NB4 (cell line): ENCODE results near the gene ITIH4.

Experiments used
- DNase-seq: peaks from one replicate; pipeline ENCODE4 v3.0.0; 2010; ENCODE audit warnings: low read depth
- H3K4me3 ChIP-seq: one replicate; pipeline ENCODE4 v1.5.1; 2011; ENCODE audit warnings: mild to moderate bottlenecking, low read depth, low read length, moderate library complexity
- CTCF ChIP-seq: IDR thresholded peaks from one replicate; pipeline ENCODE4 v1.5.1; 2012; ENCODE audit warnings: low read depth, low read length
- MAX ChIP-seq: IDR thresholded peaks from 2 replicates; pipeline ENCODE4 v1.6.1; 2011; ENCODE audit warnings: low read depth, low read length
- MYC ChIP-seq: IDR thresholded peaks from 2 replicates; pipeline ENCODE4 v1.6.1; 2011; ENCODE audit warnings: low read depth, low read length
- POLR2A ChIP-seq: IDR thresholded peaks from 2 replicates; pipeline ENCODE4 v1.6.1; 2011; ENCODE audit warnings: mild to moderate bottlenecking; ENCODE audit not compliant: insufficient read length; ENCODE audit errors: extremely low read depth

Gene ITIH4

GRCh38 chr3:52830535-52831258, at the start of gene ITIH4:
Gene ITIH4 (minus strand): TSS chr3:52830672. CDS start chr3:52830642, 30 bp downstream.
- DNase-seq, result no peak
- H3K4me3 ChIP-seq, result no peak within 1 kb of the TSS
- TF ChIP-seq CTCF (no peak), POLR2A (no peak), MYC (no peak), MAX (no peak)

GRCh38 chr3:52880047-52880446, 49.6 kb upstream of the ITIH4 start:
- TF ChIP-seq POLR2A (no peak), MYC (no peak), MAX (no peak), CTCF (no peak)
- DNase-seq, result no peak
- H3K4me3 ChIP-seq, result no peak overlapping the region

- no peak for DNase-seq
- H3K4me3 ChIP-seq, result no peak overlapping the region
- no peak for TF ChIP-seq POLR2A
These were observed 49.1 kb upstream of the ITIH4 start for GRCh38 chr3:52879581-52879980.

- DNase-seq, result no peak
- no peak overlapping the region for H3K4me3 ChIP-seq
- TF ChIP-seq POLR2A, result no peak
- TF ChIP-seq CTCF, result peak; percentile 5
These were observed 48.6 kb upstream of the ITIH4 start for GRCh38 chr3:52879090-52879489.

- H3K4me3 ChIP-seq, result no peak overlapping the region
- no peak for TF ChIP-seq MYC
- no peak for TF ChIP-seq POLR2A
- TF ChIP-seq MAX, result no peak
- no peak for TF ChIP-seq CTCF
- DNase-seq, result no peak
These were observed 46.6 kb upstream of the ITIH4 start for GRCh38 chr3:52877085-52877484.

GRCh38 chr3:52874864-52875587, 44.6 kb upstream of the ITIH4 start:
- no peak for DNase-seq
- no peak for TF ChIP-seq CTCF
- TF ChIP-seq MYC, result no peak
- TF ChIP-seq POLR2A, result no peak
- TF ChIP-seq MAX, result no peak
- H3K4me3 ChIP-seq, result no peak overlapping the region
